ENCODE data around the gene ZNF135.

The ZNF135 gene

DNA sequence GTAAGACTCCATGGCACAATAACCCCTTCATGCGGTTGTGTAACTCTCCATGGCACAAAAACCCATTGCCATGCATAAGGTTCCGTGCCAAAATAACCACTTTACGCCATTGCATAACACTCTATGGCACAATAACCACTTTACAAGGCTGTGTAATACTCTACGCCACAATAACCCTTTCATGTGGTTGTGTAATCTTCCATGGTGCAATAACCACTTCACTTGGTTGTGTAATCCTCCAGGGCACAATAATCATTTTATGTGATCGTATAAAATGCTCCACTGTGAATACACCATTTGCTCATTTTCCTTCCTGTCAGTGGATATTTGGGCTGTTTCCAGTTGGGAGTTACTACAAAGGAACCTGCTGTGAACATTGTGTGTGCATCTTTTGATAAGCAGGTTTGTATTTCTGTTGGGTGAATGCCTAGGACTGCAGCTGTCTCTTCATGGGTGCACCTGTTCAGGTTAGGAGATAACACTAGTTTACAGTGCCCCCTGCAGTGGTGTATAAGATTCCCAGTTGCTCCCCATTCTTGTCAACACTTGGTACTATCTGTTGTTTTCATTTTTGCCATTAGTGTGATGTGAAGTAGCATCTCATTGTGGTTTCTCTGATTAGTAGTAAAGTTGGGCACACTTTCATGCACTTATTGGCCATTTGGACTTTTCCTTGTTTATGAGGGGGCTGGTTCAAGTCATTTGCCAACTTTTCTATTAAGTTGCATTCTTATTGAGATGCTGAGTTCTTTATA lies 60.1 kb downstream of the ZNF135 start:
- H3K4me3 ChIP-seq (ENCODE audit: low read depth, low read length): no peak overlapping the region
- in situ Hi-C loops (cut with HindIII; ENCODE audit: low sequenced_read_pairs): no loop called here
- DNase-seq (ENCODE audit: low read depth): no peak
- TF ChIP-seq CTCF (IDR thresholded peaks at IDR 0.05; ENCODE audit: low read depth, low read length, missing control alignments): no peak
